ENCODE measurements around the gene SPI1. TPM values are rescaled to one million over a fixed set of nuclear protein-coding genes. Genes with fewer than 3 reads are reported as not detected.

The SPI1 gene
- total RNA-seq, 1 experiment from 2014 or later = 0.22 TPM

GRCh38 chr11:47393163-47394049, 15.1 kb upstream of the SPI1 start:
- no TSS peak for BruUV-seq (replicated peaks)

GRCh38 chr11:47392546-47393162, 14.3 kb upstream of the SPI1 start:
- Histone ChIP-seq H4K20me1 (ENCODE audit: low read length) (no peaks in the 10 kb centered on the region), H3K9me2 (replicated peaks; ENCODE audit: low read length) (no peaks in the 10 kb centered on the region), H3K27me3 (ENCODE audit: low read length) (no peaks in the 10 kb centered on the region), H3K79me2 (ENCODE audit: low read length) (no peaks in the 10 kb centered on the region), H3F3A (ENCODE audit: low read length, unreplicated experiment) (no peaks in the 10 kb centered on the region), H3K36me3 (ENCODE audit: low read depth, low read length) (no peaks in the 10 kb centered on the region), H2AFZ (ENCODE audit: low read length) (no peak overlapping the region), H3K9ac (ENCODE audit: low read length) (no peak overlapping the region), H3K4me3 (ENCODE audit: low read length) (no peak overlapping the region), H3K4me2 (ENCODE audit: low read length) (no peak overlapping the region), H3K9me3 (ENCODE audit: low read length) (no peaks in the 10 kb centered on the region), H3K27ac (ENCODE audit: low read length) (no peak overlapping the region), H3K4me1 (ENCODE audit: insufficient read depth, low read length) (no peaks in the 10 kb centered on the region)
- no peak for DNase-seq
- ChIA-PET CTCF (no interaction called here), POLR2A (ENCODE audit: unreplicated experiment) (interaction anchor here (0.6 kb wide), 1 partner anchor 23 kb away, joined by 8 read pairs; no protein-coding TSS in a partner anchor)
- intact Hi-C loops (cut with micrococcal nuclease) = no loop called here
- no peak for ATAC-seq
- no TSS peak for BruUV-seq (replicated peaks)
- TF ChIP-seq EZH2 (IDR thresholded peaks at IDR 0.05; ENCODE audit: low read length, unreplicated experiment) (no peak), EZH2phosphoT487 (IDR thresholded peaks at IDR 0.05; ENCODE audit: borderline replicate concordance, low read length) (no peak), CTCF (conservative IDR thresholded peaks at IDR 0.05; ENCODE audit: low read depth, low read length) (no peak)

More at GRCh38 chr11:47393163-47394049, 15.1 kb upstream of the SPI1 start:
- Histone ChIP-seq H3K36me3 (ENCODE audit: low read depth, low read length) (no peaks in the 10 kb centered on the region), H4K20me1 (ENCODE audit: low read length) (no peaks in the 10 kb centered on the region), H3K27ac (ENCODE audit: low read length) (no peak overlapping the region), H3K9me3 (ENCODE audit: low read length) (no peaks in the 10 kb centered on the region), H3K9me2 (replicated peaks; ENCODE audit: low read length) (no peaks in the 10 kb centered on the region), H3K9ac (ENCODE audit: low read length) (no peak overlapping the region), H3K27me3 (ENCODE audit: low read length) (no peaks in the 10 kb centered on the region), H3K4me3 (ENCODE audit: low read length) (no peak overlapping the region), H2AFZ (ENCODE audit: low read length) (no peak overlapping the region), H3K79me2 (ENCODE audit: low read length) (no peaks in the 10 kb centered on the region), H3F3A (ENCODE audit: low read length, unreplicated experiment) (no peaks in the 10 kb centered on the region), H3K4me2 (ENCODE audit: low read length) (no peak overlapping the region), H3K4me1 (ENCODE audit: insufficient read depth, low read length) (no peaks in the 10 kb centered on the region)
- ChIA-PET POLR2A (ENCODE audit: unreplicated experiment) (no interaction called here), CTCF (no interaction called here)
- no peak for ATAC-seq
- TF ChIP-seq EZH2phosphoT487 (IDR thresholded peaks at IDR 0.05; ENCODE audit: borderline replicate concordance, low read length) (no peak), CTCF (conservative IDR thresholded peaks at IDR 0.05; ENCODE audit: low read depth, low read length) (no peak), EZH2 (IDR thresholded peaks at IDR 0.05; ENCODE audit: low read length, unreplicated experiment) (no peak)
- intact Hi-C loops (cut with micrococcal nuclease) = no loop called here
- DNase-seq = no peak

Measured in PC-3 (cell line).